ENCODE results near the gene KIAA0513. TPM values are rescaled to one million over a fixed set of nuclear protein-coding genes. Genes with fewer than 3 reads are reported as not detected.

The KIAA0513 gene
- total RNA-seq, 1 experiment from 2014 or later: 8.7 TPM

- ChIA-PET POLR2A (no interaction called here), CTCF (no interaction called here)
- TF ChIP-seq REST (IDR thresholded peaks at IDR 0.05; ENCODE audit: insufficient read depth in 1 of 2, low read depth in 2 of 2, low read length in 1 of 2): no peak
- no peak for TF ChIP-seq CTCF (IDR thresholded peaks at IDR 0.05)
- TF ChIP-seq SIN3A (IDR thresholded peaks at IDR 0.05; ENCODE audit: borderline replicate concordance, insufficient read depth, low read depth, low read length): no peak
- no peak for TF ChIP-seq POLR2AphosphoS5 (IDR thresholded peaks at IDR 0.05; ENCODE audit: low read depth, low read length)
- TF ChIP-seq TCF7L2 (IDR thresholded peaks at IDR 0.05; ENCODE audit: low read depth, low read length): no peak
- in situ Hi-C loops (cut with HindIII; ENCODE audit: low pct_unique_long_range_greater_than_20kb, low sequenced_read_pairs) (no loop called here), intact Hi-C loops (cut with micrococcal nuclease; ENCODE audit: unreplicated experiment) (no loop called here)
- H3K4me3 ChIP-seq (ENCODE audit: low read depth in 2 of 2, low read length in 2 of 2): no peak overlapping the region
- BruUV-seq (replicated peaks): no TSS peak
- no peaks in the 10 kb centered on the region for H3K4me1 ChIP-seq (ENCODE audit: control insufficient read depth, insufficient read depth, low read length)
- no peaks in the 10 kb centered on the region for H3K36me3 ChIP-seq (ENCODE audit: control insufficient read depth, insufficient read depth, low read length)
- H3K9me3 ChIP-seq (ENCODE audit: control insufficient read depth, insufficient read depth, low read depth, low read length): no peaks in the 10 kb centered on the region
- ATAC-seq: no peak
- H3K27me3 ChIP-seq (ENCODE audit: control insufficient read depth, insufficient read depth, low read length): no peaks in the 10 kb centered on the region
- DNase-seq (ENCODE audit: low read depth, low spot score): no peak
- no peak overlapping the region for H3K27ac ChIP-seq (ENCODE audit: low read length)
Observed at GRCh38 chr16:85072076-85072860, 44.7 kb downstream of the KIAA0513 start.

GRCh38 chr16:85072947-85073346, 45.4 kb downstream of the KIAA0513 start:
- POLR2A ChIA-PET: no interaction called here
- H3K9me3 ChIP-seq (ENCODE audit: control insufficient read depth, insufficient read depth, low read depth, low read length): no peaks in the 10 kb centered on the region
- no peak overlapping the region for H3K27ac ChIP-seq (ENCODE audit: low read length)
- intact Hi-C loops (cut with micrococcal nuclease; ENCODE audit: unreplicated experiment) (no loop called here), in situ Hi-C loops (cut with HindIII; ENCODE audit: low pct_unique_long_range_greater_than_20kb, low sequenced_read_pairs) (no loop called here)
- no peak overlapping the region for H3K4me3 ChIP-seq (ENCODE audit: low read depth in 2 of 2, low read length in 2 of 2)
- no peak for TF ChIP-seq POLR2AphosphoS5 (IDR thresholded peaks at IDR 0.05; ENCODE audit: low read depth, low read length)
- TF ChIP-seq TCF7L2 (IDR thresholded peaks at IDR 0.05; ENCODE audit: low read depth, low read length): no peak
- TF ChIP-seq CTCF (IDR thresholded peaks at IDR 0.05): no peak
- no peak for TF ChIP-seq REST (IDR thresholded peaks at IDR 0.05; ENCODE audit: insufficient read depth in 1 of 2, low read depth in 2 of 2, low read length in 1 of 2)
- TF ChIP-seq SIN3A (IDR thresholded peaks at IDR 0.05; ENCODE audit: borderline replicate concordance, insufficient read depth, low read depth, low read length): no peak
- no peaks in the 10 kb centered on the region for H3K27me3 ChIP-seq (ENCODE audit: control insufficient read depth, insufficient read depth, low read length)
- no TSS peak for BruUV-seq (replicated peaks)
- ATAC-seq (no peak), DNase-seq (ENCODE audit: low read depth, low spot score) (no peak)
- CTCF ChIA-PET: no interaction called here
- H3K4me1 ChIP-seq (ENCODE audit: control insufficient read depth, insufficient read depth, low read length): no peaks in the 10 kb centered on the region
- H3K36me3 ChIP-seq (ENCODE audit: control insufficient read depth, insufficient read depth, low read length): no peaks in the 10 kb centered on the region
